NCI-H1694 treated with DMSO at 0.1 percent for 48 hours (cell line): ENCODE data around the gene RAC3.

Experiments used
- DNase-seq: peaks from one replicate; lab custom pipeline; 2025; lab: John Stamatoyannopoulos, UW

Gene RAC3

GRCh38 chr17:82055965-82056728 lies 24.7 kb downstream of the RAC3 start:
- no peak for DNase-seq

- DNase-seq: no peak
These were observed 25.5 kb downstream of the RAC3 start for GRCh38 chr17:82056729-82057621.

- no peak for DNase-seq
These were observed 26.9 kb downstream of the RAC3 start for GRCh38 chr17:82058230-82058854.

- DNase-seq: no peak
These were observed 27.4 kb downstream of the RAC3 start for GRCh38 chr17:82058855-82059249.

- DNase-seq: no peak
These were observed 28.0 kb downstream of the RAC3 start for GRCh38 chr17:82059272-82060000.

- no peak for DNase-seq
These were observed 28.5 kb downstream of the RAC3 start for GRCh38 chr17:82060001-82060380.

GRCh38 chr17:82060614-82061013 lies 29.1 kb downstream of the RAC3 start:
- DNase-seq: no peak

- DNase-seq: no peak
These were observed 29.8 kb downstream of the RAC3 start for GRCh38 chr17:82061047-82061925.

- no peak for DNase-seq
These were observed 30.9 kb downstream of the RAC3 start for GRCh38 chr17:82062076-82062983.

GRCh38 chr17:82062984-82063368 lies 31.5 kb downstream of the RAC3 start:
- DNase-seq: no peak

GRCh38 chr17:82063424-82064415 lies 32.2 kb downstream of the RAC3 start:
- DNase-seq: no peak

GRCh38 chr17:82064433-82065192 lies 33.1 kb downstream of the RAC3 start:
- DNase-seq: no peak

- DNase-seq: no peak
These were observed 33.7 kb downstream of the RAC3 start for GRCh38 chr17:82065193-82065637.

GRCh38 chr17:82065638-82066303 lies 34.3 kb downstream of the RAC3 start, which contains the start of gene DUS1L:
Gene DUS1L, minus strand, starts transcription at chr17:82065804. Its CDS starts 745 bp downstream, at chr17:82065059.
- DNase-seq: no peak

GRCh38 chr17:82070611-82071010 lies 39.1 kb downstream of the RAC3 start:
- DNase-seq: no peak

GRCh38 chr17:82072827-82073226 lies 41.3 kb downstream of the RAC3 start:
- no peak for DNase-seq

- no peak for DNase-seq
These were observed 42.0 kb downstream of the RAC3 start for GRCh38 chr17:82073446-82073845.
